Spinal cord (tissue), 10 donors: ENCODE results near the gene IQCF5. TPM values are rescaled to one million over a fixed set of nuclear protein-coding genes. Genes with fewer than 3 reads are reported as not detected.

ENCODE experiments used
- DNase-seq, 6 donors: peaks; one replicate each; pipeline versions ENCODE4 v3.0.0 to v3.0.0-alpha.2; 2013 to 2015; ENCODE audit warnings: low spot score in 6 of 6, low read depth in 4 of 6
- H3K27ac ChIP-seq: one replicate; pipeline ENCODE4 v1.5.1; 2013; ENCODE audit warnings: low read depth, low read length, control low read depth
- H3K27me3 ChIP-seq: one replicate; pipeline ENCODE4 v1.6.1; 2013; ENCODE audit warnings: low read length; ENCODE audit not compliant: control insufficient read depth, insufficient read depth
- H3K36me3 ChIP-seq: one replicate; pipeline ENCODE4 v1.6.1; 2013; ENCODE audit warnings: low read length; ENCODE audit not compliant: control insufficient read depth, insufficient read depth
- H3K4me1 ChIP-seq: one replicate; pipeline ENCODE4 v1.6.1; 2013; ENCODE audit warnings: low read length; ENCODE audit not compliant: control insufficient read depth, insufficient read depth
- H3K4me3 ChIP-seq: one replicate; pipeline ENCODE4 v1.5.1; 2013; ENCODE audit warnings: low read depth, low read length, control low read depth
- H3K9me3 ChIP-seq: one replicate; pipeline ENCODE4 v1.6.1; 2013; ENCODE audit warnings: low read length; ENCODE audit not compliant: control insufficient read depth, insufficient read depth
- WGBS: methylation state at CpG from one replicate; pipeline ENCODE4 v1.1.5; 2013; ENCODE audit warnings: missing lambda C conversion rate; ENCODE audit not compliant: insufficient coverage; 5-methylcytosine and 5-hydroxymethylcytosine counted together
- polyA plus RNA-seq, 2 donors: library from polyadenylated mRNA; unstranded; fragments of 120-200 nt; gene quantifications; one replicate each; pipeline ENCODE4 v1.2.1, GENCODE V29; 2013; ENCODE audit not compliant: insufficient read length in 2 of 2
- small RNA-seq: library from RNA; depleted of rRNA; stranded (forward); fragments of <200 nt; gene quantifications from one replicate; pipeline ENCODE3, GENCODE V24; 2014; ENCODE audit warnings: low replicate concordance
- total RNA-seq, 2 donors: library from RNA; depleted of rRNA in 1 of 2; stranded (reverse); fragments of 120-200 nt in 1 of 2; fragments of >200 nt in 1 of 2; gene quantifications; one replicate each; pipeline versions ENCODE4 v1.2.3 to v1.2.4, GENCODE V29; 2013 to 2014
- donor health status: healthy.

Gene IQCF5
- total and polyA plus RNA-seq, 4 donors: not detected

DNA sequence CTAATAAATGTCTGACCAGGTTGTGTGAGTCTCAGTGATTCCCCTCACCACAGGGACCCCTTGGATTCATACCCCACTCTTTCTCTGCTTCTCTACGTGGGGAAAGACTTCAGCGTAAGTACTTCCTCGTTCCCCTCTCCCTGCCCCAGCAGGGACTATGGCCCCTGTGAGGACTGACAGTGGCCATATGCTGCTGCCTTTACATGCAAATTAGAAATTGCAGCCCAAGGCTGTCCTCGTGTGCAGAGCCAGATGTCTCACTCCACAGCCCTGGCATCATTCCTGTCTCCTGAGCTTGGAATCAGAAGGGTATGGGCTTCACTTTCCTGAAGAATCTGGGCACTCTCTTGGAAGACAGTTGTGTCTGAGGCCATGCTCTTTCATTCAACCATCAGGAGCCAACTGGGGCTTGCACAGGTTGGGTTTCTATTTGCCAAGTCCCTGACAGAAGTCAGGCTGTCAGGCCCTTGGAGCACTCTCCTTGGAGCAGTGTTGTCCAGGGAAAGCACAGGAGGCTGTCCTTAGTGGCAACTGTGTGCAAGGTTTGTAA lies 44.5 kb downstream of the IQCF5 start:
- no peaks in the 10 kb centered on the region for H3K36me3 ChIP-seq
- no peaks in the 10 kb centered on the region for H3K9me3 ChIP-seq
- H3K4me3 ChIP-seq: no peak overlapping the region
- WGBS: 40% methylated on average over 4 of the region's 4 CpGs
- DNase-seq: peak in 2 of 6 donors; percentile 21 to 57
- H3K27ac ChIP-seq: no peak overlapping the region
- no peaks in the 10 kb centered on the region for H3K4me1 ChIP-seq
- H3K27me3 ChIP-seq: no peaks in the 10 kb centered on the region

DNA sequence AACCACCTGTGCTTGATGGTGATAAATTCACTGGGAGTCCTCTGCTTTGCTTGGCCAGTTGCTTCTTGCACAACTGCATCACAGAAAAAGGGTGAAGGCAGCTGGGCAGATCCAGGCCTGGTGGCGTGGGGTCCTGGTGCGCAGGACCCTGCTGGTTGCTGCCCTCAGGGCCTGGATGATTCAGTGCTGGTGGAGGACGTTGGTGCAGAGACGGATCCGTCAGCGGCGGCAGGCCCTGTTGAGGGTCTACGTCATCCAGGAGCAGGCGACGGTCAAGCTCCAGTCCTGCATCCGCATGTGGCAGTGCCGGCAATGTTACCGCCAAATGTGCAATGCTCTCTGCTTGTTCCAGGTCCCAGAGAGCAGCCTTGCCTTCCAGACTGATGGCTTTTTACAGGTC lies 45.1 kb downstream of the IQCF5 start:
- no peak for DNase-seq
- no peaks in the 10 kb centered on the region for H3K27me3 ChIP-seq
- H3K36me3 ChIP-seq: no peaks in the 10 kb centered on the region
- H3K4me3 ChIP-seq: no peak overlapping the region
- no peak overlapping the region for H3K27ac ChIP-seq
- no peaks in the 10 kb centered on the region for H3K9me3 ChIP-seq
- WGBS: 83% methylated on average over 13 of the region's 13 CpGs
- no peaks in the 10 kb centered on the region for H3K4me1 ChIP-seq

DNA sequence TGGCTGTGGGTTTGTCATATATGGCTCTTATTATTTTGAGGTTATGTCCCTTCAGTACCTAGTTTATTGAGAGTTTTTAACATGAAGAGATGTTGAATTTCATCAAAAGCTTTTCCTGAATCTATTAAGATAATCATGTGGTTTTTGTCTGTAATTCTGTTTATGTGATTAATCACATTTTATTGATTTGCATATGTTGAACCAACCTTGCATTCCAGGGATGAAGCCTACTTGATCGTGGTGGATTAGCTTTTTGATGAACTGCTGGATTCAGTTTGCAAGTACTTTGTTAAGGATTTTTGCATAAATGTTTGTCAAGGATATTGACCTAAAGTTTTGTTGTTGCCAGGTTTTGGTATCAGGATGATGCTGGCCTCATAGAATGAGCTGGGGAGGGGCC lies 47.1 kb downstream of the IQCF5 start:
- Histone ChIP-seq H3K9me3 (no peaks in the 10 kb centered on the region), H3K36me3 (no peaks in the 10 kb centered on the region), H3K4me1 (no peaks in the 10 kb centered on the region), H3K4me3 (no peak overlapping the region), H3K27ac (no peak overlapping the region), H3K27me3 (no peaks in the 10 kb centered on the region)
- WGBS: 73% methylated on average over 1 of the region's 1 CpG
- no peak for DNase-seq

Small RNA genes lying within 50 kb of the gene (small RNA-seq; reads per million reads assigned to genes)
- gene RN7SL504P: 0.59 reads per million, percentile 63 among the genes with 10 or more reads in this experiment

Other genes with a start within 250 kb of the IQCF5 start
- 10 to 100 TPM; 24.7 to 58.0 TPM for gene TEX264, start 204.3 kb downstream of the IQCF5 start, total RNA-seq
- 10 to 100 TPM; 45.5 to 51.4 TPM for gene TEX264, start 204.3 kb downstream of the IQCF5 start, polyA plus RNA-seq
- 1 to 10 TPM; 1.3 to 1.5 TPM for gene GRM2, start 168.5 kb downstream of the IQCF5 start, total RNA-seq
- gene GRM2, start 168.5 kb downstream of the IQCF5 start, polyA plus RNA-seq: 10 to 100 TPM in 1 of 2 donors, 1 to 10 TPM in 1; 5.6 to 10.2 TPM
- gene IQCF6, start 96.4 kb downstream of the IQCF5 start, total RNA-seq: not detected
- gene IQCF6, start 96.4 kb downstream of the IQCF5 start, polyA plus RNA-seq: not detected
- gene IQCF2, start 14.0 kb downstream of the IQCF5 start, total RNA-seq: not detected
- not detected for gene IQCF2, start 14.0 kb downstream of the IQCF5 start, polyA plus RNA-seq
- not detected for gene IQCF1, start 27.8 kb upstream of the IQCF5 start, total RNA-seq
- under 1 TPM in 1 of 2 donors, not detected in 1; 0.39 TPM for gene IQCF1, start 27.8 kb upstream of the IQCF5 start, polyA plus RNA-seq
- 10 to 100 TPM; 10.2 to 16.8 TPM for gene RRP9, start 66.3 kb upstream of the IQCF5 start, total RNA-seq
- gene RRP9, start 66.3 kb upstream of the IQCF5 start, polyA plus RNA-seq: 10 to 100 TPM; 18.6 to 22.7 TPM
- 10 to 100 TPM in 1 of 2 donors, 1 to 10 TPM in 1; 5.9 to 13.2 TPM for gene PARP3, start 66.8 kb upstream of the IQCF5 start, total RNA-seq
- gene PARP3, start 66.8 kb upstream of the IQCF5 start, polyA plus RNA-seq: 10 to 100 TPM; 11.6 to 14.7 TPM
- 1 to 10 TPM; 1.2 to 4.6 TPM for gene GPR62, start 79.8 kb upstream of the IQCF5 start, total RNA-seq
- 1 to 10 TPM; 2.5 to 2.9 TPM for gene GPR62, start 79.8 kb upstream of the IQCF5 start, polyA plus RNA-seq
- 10 to 100 TPM; 53.5 to 98.8 TPM for gene PCBP4, start 91.9 kb upstream of the IQCF5 start, total RNA-seq
- gene PCBP4, start 91.9 kb upstream of the IQCF5 start, polyA plus RNA-seq: 100 to 1,000 TPM; 218 to 271 TPM
- 10 to 100 TPM in 1 of 2 donors, 1 to 10 TPM in 1; 5.9 to 24.0 TPM for gene ABHD14B, start 98.4 kb upstream of the IQCF5 start, total RNA-seq
- 10 to 100 TPM; 13.5 to 21.3 TPM for gene ABHD14B, start 98.4 kb upstream of the IQCF5 start, polyA plus RNA-seq
- 10 to 100 TPM; 20.5 to 55.1 TPM for gene ABHD14A, start 99.5 kb upstream of the IQCF5 start, total RNA-seq
- gene ABHD14A, start 99.5 kb upstream of the IQCF5 start, polyA plus RNA-seq: 10 to 100 TPM; 61.1 to 66.6 TPM
- 10 to 100 TPM in 1 of 2 donors, 1 to 10 TPM in 1; 3.8 to 29.8 TPM for gene ACY1, start 107.9 kb upstream of the IQCF5 start, total RNA-seq
- gene ACY1, start 107.9 kb upstream of the IQCF5 start, polyA plus RNA-seq: 10 to 100 TPM; 22.2 to 26.6 TPM
- 1,000 to 10,000 TPM in 1 of 2 donors, 100 to 1,000 TPM in 1; 425 to 1,251 TPM for gene RPL29, start 120.3 kb upstream of the IQCF5 start, total RNA-seq
- gene RPL29, start 120.3 kb upstream of the IQCF5 start, polyA plus RNA-seq: 1,000 to 10,000 TPM; 1,191 to 1,243 TPM
- 10 to 100 TPM in 1 of 2 donors, 1 to 10 TPM in 1; 9.2 to 13.8 TPM for gene DUSP7, start 181.0 kb upstream of the IQCF5 start, total RNA-seq
- gene DUSP7, start 181.0 kb upstream of the IQCF5 start, polyA plus RNA-seq: 10 to 100 TPM; 28.4 to 29.6 TPM